HG03469 (cell line): ENCODE measurements around the gene PTTG1IP2.

Experiments
- ATAC-seq: cut with Tn5 transposase; IDR thresholded peaks from one replicate; pipeline ENCODE4 v1.9.1; 2021; ENCODE audit warnings: mild to moderate bottlenecking, moderate library complexity, moderate number of reproducible peaks; ENCODE audit not compliant: unreplicated experiment

PTTG1IP2 gene

DNA sequence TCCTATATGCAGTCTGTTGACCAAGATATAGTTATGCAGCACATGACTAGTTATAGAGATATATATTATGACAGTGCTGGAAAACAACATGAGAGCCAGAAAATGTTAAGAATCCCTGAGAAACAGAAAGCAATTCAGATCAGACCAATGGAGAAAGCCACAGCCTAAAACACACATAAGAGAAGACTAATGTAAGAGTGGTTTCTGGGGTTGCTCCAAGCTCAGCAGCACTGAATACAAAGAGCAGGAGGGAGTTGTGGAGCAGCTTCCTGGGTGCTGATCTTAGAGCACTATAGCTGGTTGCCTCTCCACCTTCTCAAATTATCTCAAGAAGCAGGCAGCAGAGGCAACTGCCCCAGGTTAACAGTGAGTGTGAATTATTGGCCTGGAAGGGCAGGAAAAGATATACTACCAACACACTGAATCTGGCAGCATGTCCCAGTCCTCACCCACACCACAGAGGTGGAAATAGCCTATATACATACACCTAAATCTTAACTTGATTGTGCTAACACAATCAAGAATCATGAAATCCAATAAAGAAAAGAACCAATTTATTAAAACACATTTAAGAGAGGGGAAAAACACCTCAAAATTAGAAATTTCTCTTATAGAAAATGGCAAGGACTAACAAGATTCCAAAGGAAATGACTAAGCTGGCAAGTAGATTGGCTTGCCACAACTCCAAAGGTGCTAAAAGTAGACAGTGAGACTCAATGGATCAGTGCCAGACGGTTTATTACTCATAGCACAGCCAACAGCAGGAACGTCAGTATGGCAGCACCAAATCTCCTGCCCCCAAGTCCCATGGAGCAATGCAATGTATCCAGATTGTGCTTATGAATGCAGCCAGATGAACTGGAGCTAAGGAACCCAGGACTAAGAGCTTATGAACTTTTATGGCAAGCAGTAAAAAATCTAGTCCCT, 5.1 kb downstream of the PTTG1IP2 start:
- no peak for ATAC-seq

DNA sequence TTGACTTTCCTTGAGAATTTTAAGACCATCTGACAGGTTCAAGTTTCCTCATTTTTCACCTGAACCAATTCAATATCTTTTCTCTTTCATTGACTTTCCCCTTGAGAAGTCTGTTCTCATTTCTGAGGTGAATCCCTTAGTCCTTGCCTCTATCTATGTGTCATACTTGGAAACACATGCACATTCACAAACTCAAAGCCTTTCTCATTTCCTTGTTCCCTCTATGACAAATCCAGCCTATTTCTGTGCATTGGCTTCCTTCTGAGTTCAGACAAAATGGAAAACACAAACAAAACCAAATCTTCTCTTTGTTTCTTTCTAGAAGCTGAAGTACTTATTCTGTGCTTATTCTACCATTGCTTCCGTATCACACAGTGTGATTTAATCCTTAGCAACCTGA, 13.8 kb downstream of the PTTG1IP2 start:
- ATAC-seq = no peak

DNA sequence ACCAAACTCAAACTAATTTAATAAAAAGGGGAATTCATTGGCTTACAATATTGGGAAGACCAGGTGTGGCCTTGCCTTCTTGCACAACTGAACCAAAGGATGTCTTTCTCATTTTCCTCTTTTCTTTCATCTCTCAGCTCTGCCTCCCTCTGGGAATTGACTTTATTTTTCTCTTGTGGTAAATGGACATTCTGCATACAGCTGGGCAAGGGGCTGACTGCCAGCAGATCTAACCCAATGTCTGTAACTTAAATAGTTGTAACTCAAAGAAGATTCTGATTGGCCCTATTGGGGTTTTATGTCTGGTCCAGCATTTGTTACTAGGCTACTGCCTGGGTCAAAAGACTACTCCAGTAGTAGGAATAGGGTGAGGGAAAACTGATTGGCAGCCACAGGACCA, 15.3 kb downstream of the PTTG1IP2 start:
- no peak for ATAC-seq

- ATAC-seq = no peak
These were observed 16.4 kb downstream of the PTTG1IP2 start for GRCh38 chr7:90485734-90486316.

DNA sequence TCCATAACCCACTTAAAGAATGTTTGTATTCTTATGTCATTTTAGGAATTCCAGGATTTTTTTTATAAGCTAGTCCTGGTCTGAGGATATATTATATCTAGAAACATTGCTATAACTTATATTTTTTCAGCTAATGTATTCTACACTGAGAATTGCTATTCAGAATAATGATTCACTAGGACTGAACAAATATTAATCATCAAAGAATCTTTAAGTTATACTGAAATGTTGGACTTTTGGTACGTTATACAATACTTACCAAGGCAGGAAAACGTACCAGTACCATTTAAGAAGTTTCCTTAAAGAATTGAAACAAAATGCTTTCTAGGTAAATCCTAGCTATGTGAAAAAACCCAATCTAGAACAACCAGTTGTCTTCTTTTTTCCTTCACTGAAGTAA, 18.4 kb downstream of the PTTG1IP2 start:
- ATAC-seq = no peak

DNA sequence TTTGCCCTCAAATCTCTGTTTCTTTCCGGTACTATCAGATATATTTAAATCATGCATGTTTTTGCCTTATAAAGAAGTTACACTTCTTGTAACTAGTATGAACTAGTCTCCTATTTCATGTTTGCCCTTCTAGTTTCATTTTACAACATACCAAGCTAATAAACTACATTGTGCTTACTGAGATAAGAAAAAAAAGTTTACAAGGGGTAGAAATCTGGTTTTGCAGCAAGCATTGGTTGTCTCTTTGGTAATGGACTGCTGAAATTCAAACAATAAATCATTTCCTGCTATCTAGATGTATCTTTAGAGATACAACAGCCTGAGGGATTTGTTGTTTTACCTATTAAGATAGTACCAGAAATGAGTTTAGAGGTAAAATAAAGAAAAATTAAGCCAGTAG, 18.8 kb downstream of the PTTG1IP2 start:
- ATAC-seq = no peak

DNA sequence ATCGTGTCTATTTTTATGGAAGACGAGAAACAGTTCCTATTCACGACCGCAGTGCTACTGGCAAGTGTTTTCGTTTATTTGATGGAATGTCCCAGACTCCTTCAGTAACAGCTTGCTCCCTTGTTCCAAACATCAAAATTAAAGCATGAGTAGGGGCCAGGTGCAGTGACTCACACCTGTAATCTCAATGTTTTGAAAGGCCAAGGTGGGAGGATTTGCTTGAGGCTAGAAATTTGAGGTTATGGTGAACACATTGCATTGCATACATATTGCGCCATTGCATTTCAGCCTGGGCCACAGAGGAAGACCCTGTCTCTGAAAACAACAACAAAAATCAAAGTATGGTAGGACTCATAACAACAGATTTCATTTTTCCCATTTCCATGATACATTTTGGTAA, 22.8 kb downstream of the PTTG1IP2 start:
- ATAC-seq = no peak

GRCh38 chr7:90495241-90495640, 25.8 kb downstream of the PTTG1IP2 start:
- no peak for ATAC-seq

- no peak for ATAC-seq
These were observed 33.1 kb downstream of the PTTG1IP2 start for GRCh38 chr7:90502539-90502938.

GRCh38 chr7:90503367-90503766, 33.9 kb downstream of the PTTG1IP2 start:
- ATAC-seq = no peak

DNA sequence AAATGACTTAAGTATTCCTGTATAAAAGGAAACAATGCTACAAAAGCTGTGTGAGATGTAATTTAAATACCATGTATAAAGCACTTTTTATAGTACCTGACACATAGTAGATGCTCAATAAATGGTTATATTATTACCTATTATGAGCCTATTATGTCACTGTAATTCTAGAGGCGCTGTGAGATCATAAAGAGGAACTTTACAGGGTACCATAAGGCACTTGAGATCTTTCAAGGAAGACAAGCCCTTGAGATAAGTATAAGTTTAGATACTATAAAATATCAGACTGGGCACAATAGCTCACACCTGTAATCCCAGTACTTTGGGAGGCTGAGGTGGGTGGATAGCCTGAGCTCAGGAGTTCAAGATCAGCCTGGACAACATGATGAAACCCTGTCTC, 38.3 kb downstream of the PTTG1IP2 start:
- ATAC-seq = no peak

GRCh38 chr7:90511776-90512175, 42.3 kb downstream of the PTTG1IP2 start:
- ATAC-seq = no peak

DNA sequence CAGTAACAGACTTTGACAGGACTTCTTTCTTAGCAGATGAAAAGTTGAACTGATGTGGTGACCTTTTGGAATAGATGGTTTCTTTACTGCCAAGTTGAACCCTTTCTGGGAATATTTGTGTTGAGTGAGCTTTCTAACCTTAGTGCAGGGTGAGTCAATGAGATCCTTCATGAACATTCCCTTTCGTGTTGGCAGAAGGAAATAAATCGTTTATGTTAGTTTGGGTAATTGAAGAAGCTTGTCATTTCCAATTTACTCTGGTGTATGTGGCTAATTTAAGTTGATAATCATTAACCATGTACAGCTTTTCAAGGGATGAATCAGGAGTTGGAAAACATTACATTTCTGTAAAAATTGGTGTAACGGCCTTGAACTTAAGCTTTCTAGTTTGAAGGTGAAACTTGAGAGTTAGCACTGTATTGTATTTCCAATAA, 43.4 kb downstream of the PTTG1IP2 start:
- no peak for ATAC-seq

- ATAC-seq = no peak
These were observed 46.8 kb downstream of the PTTG1IP2 start for GRCh38 chr7:90516257-90516656.

DNA sequence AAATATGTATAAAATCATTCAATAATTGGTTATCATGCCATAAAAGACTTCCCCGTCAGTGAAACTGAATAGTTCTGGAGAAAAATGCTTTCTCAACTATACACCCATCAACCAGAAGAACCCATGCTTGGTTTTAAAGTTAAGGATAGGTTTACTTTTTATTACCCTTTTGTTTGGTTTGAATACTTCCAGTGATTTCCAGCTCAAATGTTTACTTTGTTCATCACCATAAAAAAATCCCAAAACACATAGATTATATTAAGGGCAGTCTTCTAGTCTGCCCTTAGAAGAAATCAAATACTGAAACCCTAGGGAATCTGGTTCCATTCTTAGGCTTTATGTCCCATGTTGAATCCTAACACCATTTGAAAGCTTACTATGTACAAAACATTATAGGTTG, 49.2 kb downstream of the PTTG1IP2 start:
- no peak for ATAC-seq

DNA sequence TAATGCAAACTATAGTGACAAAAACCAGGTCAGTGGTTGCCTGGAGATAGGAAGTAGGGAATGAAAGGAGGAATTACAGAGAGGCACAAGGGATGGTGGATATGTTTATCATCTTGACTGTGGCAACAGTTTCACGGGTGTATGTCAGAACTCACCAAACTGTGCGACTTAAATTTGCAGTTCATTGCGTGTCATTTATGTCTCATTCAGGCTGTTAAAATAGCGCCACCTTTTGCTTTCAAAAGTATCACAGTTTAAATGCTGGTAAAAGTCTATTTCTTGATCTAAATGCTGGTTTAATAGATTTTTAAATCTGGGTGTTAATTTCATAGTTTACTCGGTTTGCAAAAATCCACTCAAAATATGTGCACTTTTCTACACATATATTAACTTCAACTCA, 51.0 kb downstream of the PTTG1IP2 start:
- ATAC-seq = no peak

- ATAC-seq = no peak
These were observed 60.8 kb downstream of the PTTG1IP2 start for GRCh38 chr7:90530263-90530662.

DNA sequence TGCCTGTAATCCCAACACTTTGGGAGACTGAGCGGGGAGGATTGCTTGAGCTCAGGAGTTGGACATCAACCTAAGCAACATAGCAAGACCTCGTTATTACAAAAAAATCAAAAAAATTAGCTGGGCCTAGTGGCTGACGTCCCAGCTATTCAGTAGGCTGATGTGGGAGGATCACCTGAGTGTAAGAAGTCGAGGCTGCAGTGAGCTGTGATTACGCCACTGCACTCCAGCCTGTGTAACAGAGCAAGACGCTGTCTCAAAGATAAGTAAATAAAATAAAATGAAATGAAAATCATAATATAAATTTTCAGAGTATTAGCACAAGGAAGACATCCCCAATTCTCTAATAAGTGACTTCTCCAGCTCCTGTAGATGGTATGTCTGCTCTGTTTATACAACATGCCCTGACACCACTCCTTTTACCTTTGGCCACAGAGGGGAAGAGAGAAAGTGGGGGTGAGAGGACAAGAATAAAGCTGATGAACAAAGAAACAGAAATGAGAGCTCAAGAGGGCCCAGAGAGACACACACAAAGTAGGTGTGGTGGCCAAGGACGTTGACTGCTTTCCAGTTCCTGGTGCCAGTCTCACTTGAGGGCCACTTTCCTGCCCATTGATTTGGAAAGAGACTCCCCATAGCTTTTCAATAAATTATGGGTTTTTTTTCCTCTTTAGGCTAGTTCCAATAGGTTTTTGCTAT, 62.9 kb downstream of the PTTG1IP2 start:
- ATAC-seq = peak; percentile 30

GRCh38 chr7:90536449-90536848, 67.0 kb downstream of the PTTG1IP2 start:
- ATAC-seq = peak; percentile 68

DNA sequence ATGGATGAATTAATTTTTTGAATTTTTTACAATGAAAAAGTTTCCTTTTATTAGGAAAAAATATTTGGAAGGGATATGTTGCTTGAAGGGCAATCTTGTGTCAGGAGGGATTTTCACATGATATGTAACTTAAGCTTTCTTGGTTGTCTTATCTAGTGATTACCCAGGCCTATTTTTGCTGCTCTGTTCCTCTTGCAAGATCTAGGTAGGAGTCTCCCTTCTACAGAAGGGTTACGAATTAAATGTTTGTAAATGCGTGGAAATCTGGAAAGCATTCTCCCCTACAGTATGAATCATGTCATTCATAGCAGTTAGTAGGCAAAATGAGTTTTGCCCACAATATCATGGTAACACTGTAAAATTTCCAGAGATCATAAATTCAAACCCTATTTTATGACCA, 69.0 kb downstream of the PTTG1IP2 start:
- no peak for ATAC-seq

DNA sequence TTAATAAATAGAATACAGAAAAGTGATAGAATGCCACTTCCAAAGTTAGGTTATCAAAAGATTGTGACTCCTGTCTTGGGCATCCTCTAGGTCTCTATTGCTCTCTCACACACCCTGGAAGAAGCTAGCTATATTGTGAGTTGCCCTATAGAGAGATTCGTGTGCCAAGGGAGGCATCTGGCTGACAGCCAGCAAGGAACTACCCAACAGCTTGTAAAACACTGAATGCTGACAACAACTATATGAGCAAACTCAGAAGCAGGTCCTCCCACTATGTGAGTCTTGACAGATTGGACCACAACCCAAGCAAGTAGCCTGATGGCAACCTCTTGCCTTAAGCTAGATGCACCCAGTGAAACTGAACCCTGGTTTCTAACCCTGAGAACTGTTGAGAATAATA, 71.0 kb downstream of the PTTG1IP2 start:
- ATAC-seq = no peak

DNA sequence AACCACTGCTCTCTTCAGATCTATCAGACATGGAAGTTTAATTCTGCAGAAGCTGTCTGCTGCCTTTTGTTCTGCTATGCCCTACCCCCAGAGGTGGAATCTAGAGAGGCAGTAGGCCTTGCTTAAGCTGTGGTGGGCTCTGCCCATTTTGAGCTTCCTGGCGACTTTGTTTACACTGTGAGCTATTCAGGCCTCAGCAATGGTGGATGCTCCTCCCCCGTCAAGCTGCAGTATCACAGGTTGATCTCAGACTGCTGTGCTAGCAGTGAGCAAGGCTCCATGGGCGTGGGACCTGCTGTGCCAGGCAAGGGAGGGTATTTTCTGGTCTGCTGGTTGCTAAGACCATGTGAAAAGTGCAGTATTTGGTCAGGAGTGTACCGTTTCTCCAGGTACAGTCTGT, 81.6 kb downstream of the PTTG1IP2 start:
- ATAC-seq = no peak
